HK-2 (cell line): ENCODE results near the gene ARL14EP.

Source experiments
- DNase-seq: peaks from one replicate; pipeline ENCODE4 v3.0.0-alpha.2; 2018; ENCODE audit not compliant: unreplicated experiment

ARL14EP gene

GRCh38 chr11:30326906-30327305 is 4.0 kb downstream of the ARL14EP start:
- DNase-seq = no peak

- no peak for DNase-seq
These were observed 5.8 kb downstream of the ARL14EP start for GRCh38 chr11:30328681-30329080.

- no peak for DNase-seq
These were observed 6.4 kb downstream of the ARL14EP start for GRCh38 chr11:30329150-30329940.

DNA sequence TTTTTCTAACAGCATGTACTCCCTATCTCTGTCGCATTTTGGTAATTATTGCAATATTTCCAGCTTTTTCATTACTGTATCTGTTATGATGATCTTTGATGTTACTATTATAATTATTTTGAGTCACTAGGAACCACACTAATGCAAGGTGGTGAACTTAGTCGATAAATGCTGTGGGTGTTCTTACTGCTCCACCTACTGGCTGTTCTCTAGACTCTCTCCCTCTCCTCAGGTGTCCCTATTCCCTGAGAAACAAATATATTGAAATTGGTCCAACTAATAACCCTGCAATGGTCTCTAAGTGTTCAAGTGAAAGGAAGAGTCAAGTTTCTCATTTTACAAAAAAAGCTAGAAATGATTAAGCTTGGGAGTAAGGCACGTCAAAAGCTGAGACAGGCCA is 10.5 kb downstream of the ARL14EP start:
- no peak for DNase-seq

GRCh38 chr11:30342736-30343166 is 19.8 kb downstream of the ARL14EP start:
- no peak for DNase-seq

- DNase-seq = no peak
These were observed 21.2 kb downstream of the ARL14EP start for GRCh38 chr11:30344085-30344484.

DNA sequence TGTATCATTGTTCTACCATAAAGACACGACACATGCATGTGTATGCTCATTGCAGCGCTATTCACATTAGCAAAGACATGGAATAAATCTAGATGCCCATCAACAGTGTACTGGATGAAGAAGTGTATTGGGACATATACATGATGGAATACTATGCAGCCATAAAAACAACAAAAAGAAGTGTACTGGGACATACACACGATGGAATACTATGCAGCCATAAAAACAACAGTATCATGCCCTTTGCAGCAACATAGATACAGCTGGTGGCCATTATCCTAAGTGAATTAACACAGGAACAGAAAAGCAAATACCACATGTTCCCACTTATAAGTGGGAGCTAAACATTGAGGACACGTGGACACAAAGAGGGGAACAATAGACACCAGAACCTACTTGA is 22.7 kb downstream of the ARL14EP start:
- DNase-seq = no peak

DNA sequence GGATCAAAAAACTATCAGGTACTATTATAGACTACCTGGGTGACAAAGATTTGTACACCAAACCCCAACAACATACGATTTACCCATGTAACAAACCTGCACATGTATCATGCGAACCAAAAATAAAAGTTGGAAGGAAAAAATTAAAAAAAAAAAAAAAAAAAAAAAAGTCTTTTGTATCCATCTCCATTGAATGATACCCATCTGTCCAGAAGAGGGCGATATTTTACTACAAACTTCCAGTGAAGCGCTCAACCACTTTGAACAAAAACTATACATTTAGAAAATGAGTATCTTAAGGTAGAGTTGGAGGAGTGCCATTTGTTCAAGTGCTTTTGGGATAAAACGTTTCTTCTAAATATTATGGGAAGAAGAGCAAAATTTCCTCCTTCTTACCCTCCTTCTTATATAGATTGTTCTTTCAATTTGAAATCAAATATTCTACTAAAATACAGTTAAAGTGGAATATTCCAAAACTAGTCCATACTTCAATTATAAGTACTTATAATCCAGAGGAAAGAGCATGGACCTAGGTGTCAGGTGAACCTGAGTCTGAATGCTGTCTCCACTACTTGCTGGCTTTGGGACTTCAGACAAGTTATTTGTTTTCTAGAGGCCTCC is 23.3 kb downstream of the ARL14EP start:
- no peak for DNase-seq

GRCh38 chr11:30348035-30348434 is 25.1 kb downstream of the ARL14EP start:
- DNase-seq = no peak

DNA sequence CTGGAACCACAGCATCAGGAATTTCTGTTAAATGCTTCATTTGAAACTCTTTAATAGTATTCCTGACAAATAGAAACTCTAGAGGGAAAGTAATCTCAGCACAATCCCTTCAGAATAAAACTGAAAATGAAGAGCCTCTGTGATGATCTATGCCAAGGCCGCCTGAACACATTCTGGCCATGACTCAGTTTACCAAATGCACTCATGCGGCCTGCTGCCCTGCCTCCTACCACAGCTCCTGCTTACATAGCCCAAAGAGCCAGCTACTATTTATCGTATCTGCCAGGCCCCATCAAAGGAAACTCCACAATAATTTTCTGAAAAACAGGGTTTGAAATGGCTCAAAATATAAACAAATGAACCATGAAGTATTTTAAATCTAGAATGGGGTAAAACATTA is 27.0 kb downstream of the ARL14EP start:
- no peak for DNase-seq

DNA sequence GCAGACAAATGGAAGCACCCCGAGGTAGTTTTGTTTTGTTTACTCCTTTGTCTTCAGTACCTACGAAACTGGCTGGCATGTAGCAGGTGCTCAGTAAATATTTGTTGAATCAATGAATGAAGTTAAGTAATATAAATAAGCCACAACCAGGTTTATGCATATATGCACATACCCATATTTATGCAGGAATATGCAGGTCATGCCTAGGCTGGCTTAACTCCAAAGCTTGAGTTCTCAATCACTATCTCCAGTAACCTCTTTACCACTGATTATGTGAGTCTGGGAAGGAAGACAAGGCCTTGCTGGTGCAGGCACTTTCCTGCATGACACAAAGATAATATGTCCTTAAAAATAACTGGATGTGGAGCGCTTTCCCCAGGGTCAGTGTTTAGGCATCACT is 27.5 kb downstream of the ARL14EP start:
- no peak for DNase-seq

GRCh38 chr11:30351061-30351460 is 28.2 kb downstream of the ARL14EP start:
- no peak for DNase-seq

- DNase-seq = no peak
These were observed 33.5 kb downstream of the ARL14EP start for GRCh38 chr11:30356391-30356790.

- DNase-seq = no peak
These were observed 35.0 kb downstream of the ARL14EP start for GRCh38 chr11:30357872-30358271.

DNA sequence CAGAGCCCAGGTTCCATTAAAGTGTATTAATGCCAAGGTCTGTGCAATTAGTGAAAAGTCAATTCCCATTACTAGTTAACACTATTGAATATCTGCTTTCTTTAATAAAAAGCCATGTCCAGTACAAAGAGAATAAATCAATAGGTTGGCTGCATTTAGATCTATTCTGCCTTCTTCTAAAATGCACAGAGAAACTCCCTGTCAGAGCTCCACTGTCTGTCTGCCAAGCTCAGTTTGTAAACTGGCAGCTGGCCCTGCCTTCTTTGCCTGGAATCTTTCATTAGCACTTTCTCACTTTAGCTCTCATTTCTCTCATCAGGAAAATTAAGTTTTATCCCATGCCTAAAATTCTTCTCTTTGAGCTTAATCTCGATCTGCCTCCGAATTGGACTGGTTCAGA is 35.6 kb downstream of the ARL14EP start:
- DNase-seq = no peak

- DNase-seq = no peak
These were observed 37.8 kb downstream of the ARL14EP start for GRCh38 chr11:30360741-30361140.

DNA sequence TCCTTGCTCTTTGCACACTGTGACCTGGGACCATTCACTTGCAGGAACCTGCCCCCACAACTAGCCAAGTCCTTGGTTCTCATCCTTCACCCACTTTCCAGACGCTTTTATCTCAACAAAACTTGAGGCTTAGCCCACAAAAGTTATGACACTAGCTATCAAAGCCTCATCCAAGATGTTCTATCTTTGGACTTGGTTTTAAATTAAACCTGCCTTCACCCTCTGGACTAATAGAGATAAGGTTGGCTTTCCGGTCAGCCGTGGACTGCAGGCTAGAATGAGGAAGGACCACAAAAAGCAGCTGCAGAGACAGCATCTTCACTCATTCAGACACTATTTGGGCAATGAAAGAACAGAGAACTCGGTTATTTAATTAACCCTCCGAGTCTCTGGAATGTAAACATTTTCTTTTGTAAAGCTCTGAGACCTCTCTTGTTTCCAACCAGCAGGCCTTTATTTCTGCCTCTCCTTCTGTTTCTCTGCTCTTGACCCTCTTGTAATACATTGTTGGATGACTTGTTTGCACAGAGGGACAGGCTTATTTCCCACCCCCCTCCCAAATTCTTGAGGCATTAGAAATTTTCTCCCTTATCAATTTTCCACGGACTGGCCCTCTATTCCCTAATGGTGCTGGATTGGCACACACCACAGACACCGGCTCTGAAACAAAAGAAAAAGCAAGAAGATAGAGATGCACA is 41.4 kb downstream of the ARL14EP start:
- no peak for DNase-seq

DNA sequence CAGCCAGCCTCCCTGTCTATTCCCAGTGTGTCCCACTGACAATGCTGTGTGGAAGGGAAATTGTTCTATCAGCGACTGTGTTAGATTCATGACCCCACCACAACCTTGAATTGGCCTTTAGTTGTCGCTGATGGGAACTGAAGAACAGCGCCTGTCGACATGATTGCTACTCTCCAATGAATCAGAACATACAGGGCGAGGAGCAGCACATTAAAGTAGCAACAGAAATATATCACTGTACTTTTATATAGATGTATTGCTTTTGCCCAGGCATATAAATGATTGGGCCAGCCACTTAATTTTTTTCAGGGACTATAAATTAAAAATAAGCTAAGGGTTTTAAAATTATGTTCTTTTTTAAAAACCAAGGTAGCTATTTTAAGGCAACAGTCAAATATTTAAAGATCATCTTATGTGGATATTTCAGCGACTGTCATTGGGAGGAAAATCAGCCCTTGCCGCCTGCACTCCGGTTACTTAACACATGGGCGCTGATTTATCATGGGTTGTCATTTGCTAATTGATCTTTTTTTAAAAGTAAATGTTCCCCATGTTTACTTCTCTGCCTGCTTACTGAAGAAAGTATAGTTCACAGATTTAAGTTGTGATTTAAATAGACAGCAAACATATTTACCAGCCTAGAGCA is 42.1 kb downstream of the ARL14EP start:
- DNase-seq = no peak

DNA sequence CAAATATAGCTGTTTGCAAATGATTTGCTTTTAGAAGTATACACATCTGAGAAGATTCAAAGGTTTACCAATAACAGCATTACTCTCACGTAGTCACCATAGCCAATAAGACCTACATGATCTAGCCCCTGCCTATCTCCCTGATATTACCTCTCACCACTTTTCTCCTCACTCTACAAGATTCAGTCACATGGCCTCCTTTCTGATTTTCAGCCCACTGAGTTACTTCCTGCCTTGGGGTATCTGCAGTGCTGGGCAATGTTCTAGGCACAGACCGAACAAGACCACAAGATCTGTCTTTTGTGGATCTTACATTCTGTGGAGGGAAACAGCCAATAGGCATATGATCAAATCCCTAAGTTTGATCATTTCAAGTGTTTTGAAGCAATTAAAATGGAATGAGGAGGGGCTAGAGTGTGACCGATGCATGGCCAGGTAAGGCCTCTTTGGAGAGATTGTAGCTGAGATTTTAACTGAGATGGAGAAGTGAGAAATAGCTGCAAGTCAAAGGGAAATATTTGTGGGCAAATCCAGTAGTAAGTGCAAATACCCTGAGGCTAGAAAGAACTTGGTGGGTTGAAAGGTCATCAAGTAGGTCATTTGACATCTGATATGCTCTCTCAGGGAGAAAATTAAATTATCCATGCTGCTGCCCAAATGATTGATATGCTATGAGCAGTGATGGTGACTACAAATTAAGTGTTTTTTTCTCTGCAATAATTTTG is 43.1 kb downstream of the ARL14EP start:
- DNase-seq = no peak

DNA sequence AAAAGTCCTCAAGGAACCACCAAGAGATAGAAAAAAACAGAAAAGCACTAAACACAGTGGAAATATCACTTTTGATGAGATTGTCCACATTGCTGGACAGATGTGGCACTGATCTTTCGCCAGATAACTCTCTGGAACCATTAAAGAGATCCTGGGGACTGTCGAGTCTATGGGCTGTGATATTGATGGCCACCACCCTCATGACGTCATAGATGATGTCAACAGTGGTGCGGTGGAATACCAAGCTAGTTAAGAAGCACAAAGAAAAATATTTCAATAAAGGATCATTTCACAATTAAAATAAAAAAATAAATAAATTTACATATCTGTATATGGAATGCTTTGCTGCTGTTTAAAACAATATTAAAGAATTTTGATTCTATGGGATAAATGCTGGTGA is 45.5 kb downstream of the ARL14EP start:
- DNase-seq = no peak

DNA sequence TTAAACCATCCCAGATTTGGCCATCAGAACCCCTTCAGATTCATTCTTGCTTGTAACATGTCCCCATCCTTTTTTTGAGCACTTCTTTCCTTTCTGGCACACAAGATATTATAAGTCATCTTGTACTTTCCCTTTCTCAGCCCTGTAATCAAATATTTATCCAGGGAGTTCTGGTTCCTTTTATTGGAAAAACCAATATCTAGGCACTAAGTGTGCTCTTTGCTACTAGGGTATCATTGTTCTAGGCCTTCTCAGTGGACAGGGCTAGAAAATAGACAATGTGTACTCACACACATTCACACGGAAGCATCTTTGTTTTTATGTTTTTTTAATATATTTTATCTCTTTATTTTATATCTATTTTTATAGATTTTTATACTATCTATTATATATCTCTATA is 47.3 kb downstream of the ARL14EP start:
- no peak for DNase-seq

DNA sequence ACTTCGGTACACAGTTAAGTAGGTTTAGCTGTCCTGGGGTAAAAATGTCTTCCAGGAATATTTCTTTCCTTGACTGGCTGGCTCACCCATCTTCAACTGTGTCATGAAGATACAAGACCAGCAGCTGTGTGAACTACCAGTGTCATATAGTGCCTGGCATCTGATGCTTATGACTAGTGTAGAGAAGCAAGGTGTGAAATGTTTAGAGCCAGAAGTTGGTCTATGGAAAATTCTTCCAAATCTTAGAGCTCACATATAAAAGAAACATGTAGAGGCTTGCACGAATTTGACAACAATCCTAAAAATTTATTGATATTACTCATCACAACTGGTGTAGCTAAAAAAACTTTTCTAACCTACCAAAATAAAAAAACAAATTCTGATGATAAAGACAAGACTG is 54.4 kb downstream of the ARL14EP start:
- no peak for DNase-seq
